Fibroblast of the aortic adventitia (primary cell): ENCODE results near the gene ZFHX3. TPM values are rescaled to one million over a fixed set of nuclear protein-coding genes. Genes with fewer than 3 reads are reported as not detected.

Source experiments
- DNase-seq: peaks from one replicate; pipeline ENCODE4 v3.0.0-alpha.2; 2010; ENCODE audit warnings: low read depth
- H3K4me3 ChIP-seq: 2 replicates; pipeline ENCODE4 v1.5.1; 2011; ENCODE audit warnings: low read depth, mild to moderate bottlenecking, control low read depth, low read length, moderate library complexity
- total RNA-seq: library from RNA; depleted of rRNA; stranded (reverse); fragments of >200 nt; gene quantifications from 2 replicates; pipeline ENCODE4 v1.2.3, GENCODE V29; 2012; ENCODE audit warnings: low replicate concordance
- TF ChIP-seq, protein P1 (sequence below): IDR thresholded peaks from 2 replicates; pipeline ENCODE4 v1.5.1; 2011; ENCODE audit warnings: mild to moderate bottlenecking, low read length, control low read depth, inconsistent platforms; ENCODE audit not compliant: insufficient read depth

The ZFHX3 gene
- total RNA-seq, 1 donor, result 8.1 TPM

DNA sequence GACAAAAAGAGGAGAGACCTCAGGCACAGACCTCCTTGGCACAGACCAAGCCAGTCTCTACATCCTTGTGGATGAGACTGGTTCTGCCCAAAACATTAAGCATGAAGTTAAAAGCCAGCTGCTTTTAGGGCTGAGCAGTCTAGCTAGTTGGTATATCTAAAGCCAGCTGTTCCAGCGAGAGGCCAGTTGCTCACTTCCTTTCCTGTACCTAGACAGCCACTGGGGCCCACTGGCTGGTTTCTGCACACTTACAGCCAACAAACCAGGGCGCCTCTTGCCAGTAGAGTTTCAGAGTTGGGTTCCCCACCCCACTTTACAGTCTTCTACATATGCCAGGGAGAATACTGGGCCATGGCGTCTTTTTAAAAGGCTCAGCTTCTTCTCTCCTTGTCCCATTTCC is 242.4 kb downstream of the ZFHX3 start:
- TF ChIP-seq, protein P1, sequence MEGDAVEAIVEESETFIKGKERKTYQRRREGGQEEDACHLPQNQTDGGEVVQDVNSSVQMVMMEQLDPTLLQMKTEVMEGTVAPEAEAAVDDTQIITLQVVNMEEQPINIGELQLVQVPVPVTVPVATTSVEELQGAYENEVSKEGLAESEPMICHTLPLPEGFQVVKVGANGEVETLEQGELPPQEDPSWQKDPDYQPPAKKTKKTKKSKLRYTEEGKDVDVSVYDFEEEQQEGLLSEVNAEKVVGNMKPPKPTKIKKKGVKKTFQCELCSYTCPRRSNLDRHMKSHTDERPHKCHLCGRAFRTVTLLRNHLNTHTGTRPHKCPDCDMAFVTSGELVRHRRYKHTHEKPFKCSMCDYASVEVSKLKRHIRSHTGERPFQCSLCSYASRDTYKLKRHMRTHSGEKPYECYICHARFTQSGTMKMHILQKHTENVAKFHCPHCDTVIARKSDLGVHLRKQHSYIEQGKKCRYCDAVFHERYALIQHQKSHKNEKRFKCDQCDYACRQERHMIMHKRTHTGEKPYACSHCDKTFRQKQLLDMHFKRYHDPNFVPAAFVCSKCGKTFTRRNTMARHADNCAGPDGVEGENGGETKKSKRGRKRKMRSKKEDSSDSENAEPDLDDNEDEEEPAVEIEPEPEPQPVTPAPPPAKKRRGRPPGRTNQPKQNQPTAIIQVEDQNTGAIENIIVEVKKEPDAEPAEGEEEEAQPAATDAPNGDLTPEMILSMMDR, result no peak
- H3K4me3 ChIP-seq, result no peak overlapping the region
- DNase-seq, result no peak

GRCh38 chr16:72800524-72801161 is 247.3 kb downstream of the ZFHX3 start:
- TF ChIP-seq, protein P1, result no peak
- no peak overlapping the region for H3K4me3 ChIP-seq
- DNase-seq, result no peak

GRCh38 chr16:72798264-72798663 is 249.7 kb downstream of the ZFHX3 start:
- TF ChIP-seq, protein P1, result no peak
- DNase-seq, result no peak
- H3K4me3 ChIP-seq, result no peak overlapping the region

- no peak overlapping the region for H3K4me3 ChIP-seq
- TF ChIP-seq, protein P1, result no peak
- no peak for DNase-seq
Measured at GRCh38 chr16:72797621-72798020, 250.3 kb downstream of the ZFHX3 start.

GRCh38 chr16:72796222-72796621 is 251.7 kb downstream of the ZFHX3 start:
- TF ChIP-seq, protein P1, result no peak
- no peak for DNase-seq
- no peak overlapping the region for H3K4me3 ChIP-seq

- no peak overlapping the region for H3K4me3 ChIP-seq
- no peak for DNase-seq
- TF ChIP-seq, protein P1, result no peak
Measured at GRCh38 chr16:72794986-72795385, 252.9 kb downstream of the ZFHX3 start.

DNA sequence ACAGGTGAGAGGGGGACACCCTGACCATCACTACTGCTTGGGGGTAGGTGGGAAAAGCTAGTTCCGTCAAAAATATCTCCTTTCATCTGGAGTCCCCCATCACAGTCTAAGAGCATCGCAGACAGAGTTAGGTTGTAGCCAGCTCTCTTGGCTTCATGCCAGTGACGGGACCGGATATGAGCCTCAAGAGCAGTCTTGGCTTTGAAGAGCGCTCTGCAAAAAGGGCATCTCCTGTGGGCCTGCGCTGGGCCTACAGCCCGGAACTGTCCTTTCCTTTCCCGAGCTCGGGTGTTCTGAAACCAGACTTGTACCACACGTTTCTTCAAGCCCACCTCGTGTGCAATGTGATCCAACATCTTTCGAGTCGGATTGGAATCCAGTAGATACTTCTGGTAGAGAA is 253.6 kb downstream of the ZFHX3 start:
- no peak overlapping the region for H3K4me3 ChIP-seq
- DNase-seq, result no peak
- TF ChIP-seq, protein P1, result no peak
